NCI-H2227 treated with DMSO at 0.1 percent for 48 hours (cell line): Measurements from ENCODE around the gene AKAP10.
"Not testable (repeated sequence)": the region's sequence is repeated elsewhere in the genome, so short reads cannot be mapped to it uniquely, and the experiment has no call there.

Experiments
- DNase-seq: peaks from one replicate; lab custom pipeline; 2025; lab: John Stamatoyannopoulos, UW

The AKAP10 gene

GRCh38 chr17:19933221-19933620 is 44.4 kb downstream of the AKAP10 start:
- no peak for DNase-seq

DNA sequence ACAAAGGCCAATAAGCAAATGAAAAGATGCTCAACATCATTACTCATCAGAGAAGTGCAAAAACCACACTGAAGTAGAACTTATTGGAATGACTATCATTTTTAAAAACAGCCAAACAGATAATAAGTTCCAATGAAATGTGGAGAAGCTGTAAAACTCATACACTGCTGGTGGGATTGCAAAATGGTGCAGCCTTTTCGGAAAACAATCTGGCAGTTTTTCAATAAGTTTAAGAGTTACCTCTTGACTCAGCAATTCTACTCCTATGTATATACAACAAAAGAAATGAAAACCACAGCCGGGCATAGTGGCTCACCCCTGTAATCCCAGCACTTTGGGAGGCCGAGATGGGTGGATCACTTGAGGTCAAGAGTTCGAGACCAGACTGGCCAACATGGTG is 49.3 kb downstream of the AKAP10 start:
- DNase-seq, result no peak

- no peak for DNase-seq
Measured at GRCh38 chr17:19915245-19915978, 62.2 kb downstream of the AKAP10 start.

- DNase-seq, result no peak
Measured at GRCh38 chr17:19911033-19911432, 66.6 kb downstream of the AKAP10 start.

DNA sequence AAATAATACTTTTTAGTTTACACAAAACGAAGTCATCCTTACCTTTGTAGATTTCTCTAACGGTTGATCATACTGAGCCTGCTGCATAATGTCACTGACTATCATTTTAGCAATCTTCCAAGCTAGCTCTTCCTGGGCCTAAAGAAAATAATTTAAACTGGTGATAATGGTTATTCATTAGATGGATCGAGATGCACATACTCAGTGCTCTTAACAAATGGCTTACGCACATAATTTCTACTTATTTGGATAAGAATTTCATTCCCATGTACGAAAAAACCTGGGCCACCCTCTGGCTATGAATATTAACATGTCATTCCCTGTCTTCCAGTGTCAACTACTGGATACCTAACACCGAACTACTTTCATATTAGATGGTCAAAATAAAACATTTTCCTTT is 68.5 kb downstream of the AKAP10 start:
- DNase-seq, result no peak

DNA sequence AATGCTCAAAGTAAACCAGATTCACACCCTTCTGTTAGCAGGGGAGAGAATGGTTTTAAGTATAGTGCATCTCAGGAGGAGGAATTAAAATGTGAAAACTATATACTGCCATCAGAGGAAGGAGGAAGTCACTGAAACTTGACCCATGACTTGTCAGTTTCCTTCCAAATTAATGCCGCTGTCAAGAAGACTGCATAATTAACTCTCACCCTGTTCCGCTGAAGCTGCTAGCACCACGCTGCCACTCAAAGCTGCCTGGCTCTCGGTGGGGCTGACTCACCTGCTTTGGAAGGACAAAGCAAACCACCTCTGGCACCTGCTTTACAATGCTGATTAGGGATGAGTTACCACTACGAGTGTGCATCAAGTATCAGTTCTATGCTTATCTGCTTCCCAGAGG is 72.1 kb downstream of the AKAP10 start:
- DNase-seq, result no peak

DNA sequence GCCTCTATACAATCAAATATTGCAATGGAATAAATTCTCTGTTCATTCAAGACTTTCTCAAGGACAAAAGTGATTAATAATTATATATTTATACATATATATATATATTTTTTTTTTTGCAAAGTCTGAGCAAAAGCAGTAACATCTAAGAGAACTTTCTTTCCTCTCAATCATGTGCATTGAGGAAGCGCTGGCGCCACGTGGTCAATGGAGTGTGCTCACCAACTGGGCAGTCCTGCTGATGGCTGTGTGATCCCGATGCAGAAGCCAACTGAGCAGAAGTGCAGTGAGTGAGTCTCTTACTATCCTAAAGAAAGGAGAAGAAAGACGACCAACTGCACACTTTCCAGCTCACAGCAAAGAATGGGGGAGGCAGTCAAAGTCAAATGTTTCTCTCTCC is 72.7 kb downstream of the AKAP10 start:
- DNase-seq, result no peak

GRCh38 chr17:19904412-19904811 is 73.2 kb downstream of the AKAP10 start:
- DNase-seq, result no peak

DNA sequence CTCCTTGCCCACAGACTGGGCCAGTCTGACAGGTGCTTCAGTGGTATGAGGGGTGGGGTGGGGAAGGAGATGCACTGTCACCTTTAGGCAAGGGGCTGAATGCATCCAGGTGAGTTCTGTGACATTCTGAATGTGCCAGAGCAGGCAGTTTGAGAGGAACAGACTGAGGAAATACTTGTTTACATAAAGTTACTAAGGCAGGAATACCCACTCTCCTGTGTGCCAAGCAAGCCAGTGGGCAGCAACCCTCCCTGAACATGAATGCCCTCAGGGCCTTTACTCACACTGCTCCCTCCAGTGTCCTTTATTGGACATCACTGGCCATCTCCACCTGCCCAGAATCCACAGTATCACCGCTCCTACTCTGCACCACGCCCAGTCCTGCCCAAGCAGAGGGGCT is 76.8 kb downstream of the AKAP10 start:
- DNase-seq, result no peak

GRCh38 chr17:19897903-19898302 is 79.7 kb downstream of the AKAP10 start:
- no peak for DNase-seq

DNA sequence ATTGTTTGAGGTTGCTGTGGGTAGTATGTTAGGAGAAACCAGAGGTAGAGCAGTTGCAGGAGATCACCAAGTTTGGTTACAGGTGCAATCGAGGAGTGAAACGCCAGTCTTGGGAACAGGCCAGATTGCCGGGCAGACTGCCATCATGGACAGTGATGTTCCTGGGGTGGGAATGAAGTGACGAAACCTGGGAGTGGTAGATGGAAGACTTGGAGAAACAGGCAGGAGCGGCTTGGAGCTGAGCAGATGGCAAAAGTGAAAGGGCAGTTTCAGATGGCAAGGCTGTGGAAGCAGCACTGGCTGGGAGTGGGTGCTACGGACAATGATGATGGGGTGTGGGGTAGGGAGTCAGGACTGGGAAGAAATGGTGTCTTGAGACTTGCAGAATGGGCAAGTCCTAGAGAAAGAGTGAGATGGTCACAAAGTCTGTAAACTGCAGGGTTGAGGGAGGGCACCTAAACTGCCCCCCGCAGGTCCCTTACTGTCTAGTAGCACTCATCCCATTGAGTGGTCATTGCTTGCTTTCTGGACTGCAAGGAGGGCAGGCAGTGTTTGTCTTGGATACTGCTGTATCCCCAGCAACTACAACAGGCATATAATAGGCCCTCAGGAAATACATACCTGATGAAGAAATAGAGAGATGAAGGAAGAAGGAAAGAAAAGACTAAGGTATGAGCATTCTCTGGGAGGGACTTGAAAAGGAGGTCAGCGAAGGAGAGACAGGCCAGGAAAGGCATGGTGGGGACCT is 80.4 kb downstream of the AKAP10 start:
- no peak for DNase-seq

GRCh38 chr17:19896679-19897078 is 80.9 kb downstream of the AKAP10 start:
- DNase-seq, result no peak

DNA sequence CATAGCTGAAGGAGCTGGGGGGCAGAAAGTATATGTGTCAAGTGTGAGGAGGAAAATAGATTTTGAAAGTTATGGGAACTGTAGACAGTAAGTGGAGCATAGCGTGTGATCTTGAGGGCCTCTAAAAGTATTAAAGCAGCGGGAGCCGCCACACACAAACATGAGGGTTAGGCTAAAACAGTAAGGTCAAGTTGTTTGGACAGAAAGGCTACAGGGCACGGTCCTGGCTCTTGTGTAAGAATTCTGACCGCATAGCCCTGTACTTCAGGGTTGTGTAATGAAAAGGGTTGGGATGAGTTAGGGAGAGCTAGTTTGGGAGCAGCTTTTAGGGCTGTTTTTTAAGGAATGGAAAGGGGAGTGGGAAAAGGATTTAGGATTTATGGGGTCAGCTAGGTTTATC is 87.1 kb downstream of the AKAP10 start:
- DNase-seq, result not testable (repeated sequence)

- DNase-seq, result not testable (repeated sequence)
Measured at GRCh38 chr17:19890001-19890400, 87.6 kb downstream of the AKAP10 start.

GRCh38 chr17:19886116-19886515 is 91.5 kb downstream of the AKAP10 start:
- no peak for DNase-seq

DNA sequence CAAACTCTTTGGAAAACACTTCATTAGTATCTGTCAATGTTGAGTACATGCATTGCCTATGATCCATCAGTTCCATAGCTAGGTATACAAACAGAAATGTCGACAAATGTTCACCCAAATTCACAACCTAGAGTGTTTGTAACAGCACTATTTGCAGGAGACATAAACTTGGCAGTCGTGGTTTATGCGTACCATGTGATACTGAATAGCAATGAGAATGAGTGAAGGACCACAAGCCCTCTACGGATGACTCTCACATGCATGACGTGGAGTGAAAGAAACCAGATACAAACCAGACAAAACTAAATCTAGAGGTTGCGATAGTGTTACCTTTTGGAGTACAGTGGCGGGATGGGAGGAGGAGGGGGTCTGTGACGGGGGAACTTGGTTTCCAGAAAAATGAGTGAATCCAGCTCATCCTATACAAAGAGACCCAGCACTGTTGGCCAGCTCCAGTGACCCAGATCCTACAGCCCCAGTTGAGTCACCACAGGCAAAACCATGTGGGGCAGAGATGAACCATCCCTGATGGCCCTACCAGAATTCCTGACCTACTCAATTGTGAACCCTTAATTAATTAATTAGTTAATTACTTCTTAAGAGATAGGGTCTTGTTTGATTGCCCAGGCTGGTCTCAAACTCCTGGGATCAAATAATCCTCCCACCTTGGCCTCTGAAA is 94.0 kb downstream of the AKAP10 start:
- DNase-seq, result no peak

DNA sequence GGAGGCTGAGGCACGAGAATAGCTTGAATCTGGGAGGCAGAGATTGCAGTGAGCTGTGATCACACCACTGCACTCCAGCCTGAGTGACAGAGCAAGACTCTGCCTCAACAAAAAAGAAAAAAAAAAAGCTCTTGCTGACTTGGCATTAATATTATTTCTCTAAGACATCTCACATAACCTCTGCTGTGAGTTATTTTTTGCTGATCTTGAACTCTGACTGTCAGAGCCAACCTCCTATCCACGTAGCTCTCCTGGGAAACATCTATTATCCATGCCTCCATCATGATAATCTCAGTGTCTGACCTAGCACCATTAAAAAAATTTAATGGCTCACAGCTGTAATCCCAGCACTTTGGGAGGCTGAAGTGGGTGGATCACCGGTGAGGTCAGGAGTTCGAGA is 97.2 kb downstream of the AKAP10 start:
- no peak for DNase-seq

- no peak for DNase-seq
Measured at GRCh38 chr17:19877364-19877945, 100.2 kb downstream of the AKAP10 start.

- DNase-seq, result no peak
Measured at GRCh38 chr17:19876529-19877161, 101.0 kb downstream of the AKAP10 start.

DNA sequence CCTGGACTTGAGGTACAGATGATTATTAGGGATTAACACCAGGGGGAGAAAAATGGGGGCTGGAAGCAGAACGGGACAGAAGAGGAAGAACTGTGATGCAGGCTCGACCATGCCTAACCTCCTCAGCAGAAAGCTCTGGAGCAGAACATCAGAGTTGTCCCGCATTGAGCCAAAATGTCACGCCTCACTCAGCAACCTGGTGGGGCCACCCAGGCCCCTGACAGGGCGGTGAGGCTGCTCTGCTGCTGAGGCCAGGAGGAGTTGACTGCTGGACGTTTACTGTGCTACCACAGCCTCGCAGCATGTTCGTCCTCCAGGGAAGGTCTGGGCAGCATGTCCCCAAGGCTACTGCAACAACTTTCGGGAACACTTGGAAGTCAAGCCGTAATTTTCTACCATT is 103.4 kb downstream of the AKAP10 start:
- DNase-seq, result no peak

- DNase-seq, result no peak
Measured at GRCh38 chr17:19873346-19873745, 104.3 kb downstream of the AKAP10 start.

GRCh38 chr17:19868079-19868395 is 109.6 kb downstream of the AKAP10 start:
- DNase-seq, result no peak
